ENCODE data around the gene PAK1. TPM values are rescaled to one million over a fixed set of nuclear protein-coding genes. Genes with fewer than 3 reads are reported as not detected.

Gene PAK1
- total and polyA plus RNA-seq, 2 donors (not counting 3 experiments of a cell fraction or from before 2014, with no cell fraction given): 5.6 to 12.9 TPM

DNA sequence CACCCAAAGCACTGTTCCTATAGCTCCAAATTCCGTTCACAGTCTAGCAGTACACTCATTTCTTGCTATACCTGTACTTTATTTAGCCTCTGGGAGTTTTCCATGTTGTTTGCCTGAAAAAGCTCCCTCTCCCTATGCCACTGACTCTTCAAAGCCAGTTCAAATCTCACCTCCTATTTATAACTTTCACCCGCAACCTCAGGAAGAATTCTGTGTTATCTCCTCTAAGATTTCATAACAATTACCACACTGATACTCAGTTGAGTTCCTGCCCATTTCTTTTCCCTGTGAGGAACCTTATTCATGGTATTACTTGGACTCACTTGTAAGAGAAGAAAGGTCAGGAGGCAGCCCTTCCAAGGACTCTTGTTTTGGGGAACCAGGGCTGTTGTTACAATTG is 197.6 kb downstream of the PAK1 start:
- no peak overlapping the region for H3K9ac ChIP-seq (replicated peaks; ENCODE audit: extremely low read depth, insufficient read depth, low read length)
- FAIRE-seq (no peak), DNase-seq (ENCODE audit: low read depth, low spot score) (no peak)
- H3K79me2 ChIP-seq (ENCODE audit: control insufficient read depth, insufficient read depth, low read length): no peaks in the 10 kb centered on the region
- TF ChIP-seq, protein P1, sequence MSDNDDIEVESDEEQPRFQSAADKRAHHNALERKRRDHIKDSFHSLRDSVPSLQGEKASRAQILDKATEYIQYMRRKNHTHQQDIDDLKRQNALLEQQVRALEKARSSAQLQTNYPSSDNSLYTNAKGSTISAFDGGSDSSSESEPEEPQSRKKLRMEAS (IDR thresholded peaks at IDR 0.05; ENCODE audit: insufficient read depth, insufficient read length): no peak
- TF ChIP-seq, protein P2, sequence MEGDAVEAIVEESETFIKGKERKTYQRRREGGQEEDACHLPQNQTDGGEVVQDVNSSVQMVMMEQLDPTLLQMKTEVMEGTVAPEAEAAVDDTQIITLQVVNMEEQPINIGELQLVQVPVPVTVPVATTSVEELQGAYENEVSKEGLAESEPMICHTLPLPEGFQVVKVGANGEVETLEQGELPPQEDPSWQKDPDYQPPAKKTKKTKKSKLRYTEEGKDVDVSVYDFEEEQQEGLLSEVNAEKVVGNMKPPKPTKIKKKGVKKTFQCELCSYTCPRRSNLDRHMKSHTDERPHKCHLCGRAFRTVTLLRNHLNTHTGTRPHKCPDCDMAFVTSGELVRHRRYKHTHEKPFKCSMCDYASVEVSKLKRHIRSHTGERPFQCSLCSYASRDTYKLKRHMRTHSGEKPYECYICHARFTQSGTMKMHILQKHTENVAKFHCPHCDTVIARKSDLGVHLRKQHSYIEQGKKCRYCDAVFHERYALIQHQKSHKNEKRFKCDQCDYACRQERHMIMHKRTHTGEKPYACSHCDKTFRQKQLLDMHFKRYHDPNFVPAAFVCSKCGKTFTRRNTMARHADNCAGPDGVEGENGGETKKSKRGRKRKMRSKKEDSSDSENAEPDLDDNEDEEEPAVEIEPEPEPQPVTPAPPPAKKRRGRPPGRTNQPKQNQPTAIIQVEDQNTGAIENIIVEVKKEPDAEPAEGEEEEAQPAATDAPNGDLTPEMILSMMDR (IDR thresholded peaks at IDR 0.05; ENCODE audit: extremely low read depth in 1 of 2, insufficient read depth in 1 of 2, low read depth in 1 of 2, low read length in 2 of 2): no peak
- TF ChIP-seq EZH2 (IDR thresholded peaks at IDR 0.05; ENCODE audit: borderline replicate concordance, low read depth, low read length, severe bottlenecking): no peak
- no peak for TF ChIP-seq MYC (IDR thresholded peaks at IDR 0.05; ENCODE audit: low read depth, low read length)
- TF ChIP-seq FOS (IDR thresholded peaks at IDR 0.05; ENCODE audit: borderline replicate concordance, insufficient read depth, low read length): no peak
- TF ChIP-seq GATA2 (IDR thresholded peaks at IDR 0.05; ENCODE audit: insufficient read depth, insufficient read length, low read depth, low read length): no peak
- no peak for TF ChIP-seq POLR2A (IDR thresholded peaks at IDR 0.05; ENCODE audit: low read depth, low read length)
- H3K4me3 ChIP-seq (replicated peaks in 1 of 3; ENCODE audit: insufficient read depth in 1 of 3, low read depth in 1 of 3, low read length in 3 of 3): no peak overlapping the region
- intact Hi-C loops (cut with micrococcal nuclease) (no loop called here), dilution Hi-C loops (cut with MboI; ENCODE audit: extremely low pct_ligation_motif_present, low sequenced_read_pairs) (no loop called here)
- no peak overlapping the region for H3K27ac ChIP-seq (ENCODE audit: insufficient read depth, low read depth, low read length)
- ChIA-PET CTCF (interaction anchor here (0.6 kb wide), 1 partner anchor 27 kb away, joined by 3 read pairs; no protein-coding TSS in a partner anchor), POLR2A (no interaction called here)
- no peak overlapping the region for H2AFZ ChIP-seq (ENCODE audit: low read depth, low read length)
- H3K4me1 ChIP-seq (ENCODE audit: control insufficient read depth, extremely low read depth, insufficient read depth, low read length): no peaks in the 10 kb centered on the region
- H3K9me3 ChIP-seq (replicated peaks; ENCODE audit: control insufficient read depth, insufficient read depth, low read length): no peaks in the 10 kb centered on the region
- H3K9me1 ChIP-seq (replicated peaks; ENCODE audit: control insufficient read depth, extremely low read depth, insufficient read depth, low read length): no peaks in the 10 kb centered on the region
- peaks cover 0 to 2% of the 10 kb centered on the region in 2 experiments for H3K27me3 ChIP-seq (ENCODE audit: control insufficient read depth in 2 of 2, insufficient read depth in 2 of 2, low read length in 2 of 2)
- no TSS peak for BruUV-seq (replicated peaks)
- no peaks in the 10 kb centered on the region for H4K20me1 ChIP-seq (replicated peaks; ENCODE audit: control insufficient read depth, extremely low read depth, insufficient read depth, low read length)
- H3K4me2 ChIP-seq (ENCODE audit: insufficient read depth, low read length): no peak overlapping the region
- no peaks in the 10 kb centered on the region for H3K36me3 ChIP-seq (ENCODE audit: control insufficient read depth in 2 of 2, extremely low read depth in 1 of 2, insufficient read depth in 2 of 2, low read length in 2 of 2)

Other genes starting within 250 kb of the PAK1 start
- gene GDPD4, start 172.4 kb downstream of the PAK1 start, total RNA-seq: not detected in 2 replicates
- not detected in 2 replicates for gene GDPD4, start 172.4 kb downstream of the PAK1 start, polyA plus RNA-seq
- 0.22 and 0.35 TPM in 2 replicates for gene AQP11, start 115.9 kb upstream of the PAK1 start, total RNA-seq
- 0.55 and 0.72 TPM in 2 replicates for gene AQP11, start 115.9 kb upstream of the PAK1 start, polyA plus RNA-seq
- 89.9 and 99.7 TPM in 2 replicates for gene CLNS1A, start 163.7 kb upstream of the PAK1 start, total RNA-seq
- 59.0 and 84.5 TPM in 2 replicates for gene CLNS1A, start 163.7 kb upstream of the PAK1 start, polyA plus RNA-seq

Measured in endothelial cell of umbilical vein (primary cell).